PC-9 (cell line): ENCODE measurements around the gene CFAP68.

Source experiments
- EZH2 ChIP-seq: fragments of 200-600 bp; sonication (generic); IDR thresholded peaks from 2 replicates; pipeline ENCODE4 v1.8.0; 2017; ENCODE audit warnings: antibody characterized with exemption, low read depth
- TF ChIP-seq, protein P1 (sequence below): fragments of 200-600 bp; sonication (generic); conservative IDR thresholded peaks from 2 replicates; pipeline ENCODE4 v1.6.1; 2017; ENCODE audit warnings: mixed run types, antibody characterized with exemption, mild to moderate bottlenecking, moderate library complexity

DNA sequence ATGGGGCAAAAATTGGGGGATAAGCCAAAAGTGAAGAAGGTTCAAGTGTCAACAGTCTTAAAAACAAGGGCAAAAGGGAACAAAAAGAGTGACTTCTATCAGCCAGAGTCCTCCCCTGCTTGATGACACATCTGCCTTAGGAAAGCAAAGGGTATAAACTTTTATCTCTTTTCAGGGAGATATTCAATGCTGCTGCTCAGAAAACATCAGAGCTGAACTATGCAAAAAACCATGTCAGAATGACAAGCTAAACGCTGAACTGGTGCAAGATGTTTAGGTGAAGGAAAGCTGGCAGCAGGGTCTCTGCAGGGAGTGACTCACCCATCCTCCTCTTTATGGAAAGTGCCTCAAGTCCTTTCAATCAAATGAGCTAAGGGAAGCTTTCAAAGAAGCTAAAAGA is 32.7 kb upstream of the CFAP68 start:
- TF ChIP-seq, protein P1, sequence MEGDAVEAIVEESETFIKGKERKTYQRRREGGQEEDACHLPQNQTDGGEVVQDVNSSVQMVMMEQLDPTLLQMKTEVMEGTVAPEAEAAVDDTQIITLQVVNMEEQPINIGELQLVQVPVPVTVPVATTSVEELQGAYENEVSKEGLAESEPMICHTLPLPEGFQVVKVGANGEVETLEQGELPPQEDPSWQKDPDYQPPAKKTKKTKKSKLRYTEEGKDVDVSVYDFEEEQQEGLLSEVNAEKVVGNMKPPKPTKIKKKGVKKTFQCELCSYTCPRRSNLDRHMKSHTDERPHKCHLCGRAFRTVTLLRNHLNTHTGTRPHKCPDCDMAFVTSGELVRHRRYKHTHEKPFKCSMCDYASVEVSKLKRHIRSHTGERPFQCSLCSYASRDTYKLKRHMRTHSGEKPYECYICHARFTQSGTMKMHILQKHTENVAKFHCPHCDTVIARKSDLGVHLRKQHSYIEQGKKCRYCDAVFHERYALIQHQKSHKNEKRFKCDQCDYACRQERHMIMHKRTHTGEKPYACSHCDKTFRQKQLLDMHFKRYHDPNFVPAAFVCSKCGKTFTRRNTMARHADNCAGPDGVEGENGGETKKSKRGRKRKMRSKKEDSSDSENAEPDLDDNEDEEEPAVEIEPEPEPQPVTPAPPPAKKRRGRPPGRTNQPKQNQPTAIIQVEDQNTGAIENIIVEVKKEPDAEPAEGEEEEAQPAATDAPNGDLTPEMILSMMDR = 0 out of 2 replicates have a peak, but pooled peaks have one; percentile 1
- TF ChIP-seq EZH2 = no peak
